ENCODE results near the gene CAND2. TPM values are rescaled to one million over a fixed set of nuclear protein-coding genes. Genes with fewer than 3 reads are reported as not detected.

The CAND2 gene
- 0.17 and 0.78 TPM in 2 replicates for total RNA-seq

DNA sequence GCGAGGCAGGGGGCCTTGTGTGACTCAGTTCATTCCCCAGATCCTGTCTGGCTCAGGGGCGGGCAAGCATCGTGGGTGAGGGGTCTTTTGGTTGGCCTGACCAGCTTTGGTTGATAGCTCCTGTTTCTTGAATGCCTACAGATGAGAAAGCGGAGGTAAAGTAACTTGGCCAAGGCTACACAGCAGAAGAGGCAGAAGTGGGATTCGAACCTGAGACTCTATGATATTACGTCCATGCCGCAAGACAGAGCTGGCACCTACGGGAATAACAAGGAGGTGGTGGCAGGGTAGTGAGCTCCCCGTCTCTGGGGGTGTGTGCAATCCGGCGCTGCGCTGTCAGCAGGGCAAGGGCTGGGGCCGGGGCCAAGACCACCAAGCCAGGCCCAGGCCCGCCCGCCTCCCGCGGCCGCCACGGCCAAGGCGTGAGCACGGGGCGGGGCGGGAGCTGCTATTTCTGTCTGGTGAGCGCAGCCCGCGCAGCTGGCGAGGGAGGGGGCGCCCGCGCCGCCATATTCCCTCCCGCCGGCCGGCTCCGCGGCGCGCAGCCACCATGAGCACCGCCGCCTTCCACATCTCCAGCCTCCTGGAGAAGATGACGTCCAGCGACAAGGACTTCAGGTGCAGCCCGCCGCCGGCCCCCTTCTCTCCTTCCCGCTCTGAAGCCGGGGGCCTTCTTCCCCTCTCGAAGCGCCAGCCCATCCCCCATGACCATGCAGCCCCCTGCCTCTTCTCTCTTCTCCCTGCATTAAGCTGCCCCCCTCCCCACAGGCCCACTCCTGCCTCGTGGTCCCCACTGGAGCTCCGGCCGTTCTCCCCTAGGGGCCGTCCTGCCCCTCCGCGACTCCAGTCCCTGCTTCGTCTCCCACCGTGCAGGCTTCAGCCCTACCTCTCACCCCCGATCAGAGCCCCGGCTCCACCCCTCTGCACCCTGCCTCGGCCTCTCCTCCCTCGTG is at the start of gene CAND2:
Gene CAND2, plus strand, starts transcription at position 510 of the 953 bp plus-strand sequence. Its CDS starts 41 bp downstream, at position 551.
- intact Hi-C loops (cut with micrococcal nuclease): no loop called here

GRCh38 chr3:12748477-12748876 is 48.0 kb upstream of the CAND2 start:
- intact Hi-C loops (cut with micrococcal nuclease): no loop called here

DNA sequence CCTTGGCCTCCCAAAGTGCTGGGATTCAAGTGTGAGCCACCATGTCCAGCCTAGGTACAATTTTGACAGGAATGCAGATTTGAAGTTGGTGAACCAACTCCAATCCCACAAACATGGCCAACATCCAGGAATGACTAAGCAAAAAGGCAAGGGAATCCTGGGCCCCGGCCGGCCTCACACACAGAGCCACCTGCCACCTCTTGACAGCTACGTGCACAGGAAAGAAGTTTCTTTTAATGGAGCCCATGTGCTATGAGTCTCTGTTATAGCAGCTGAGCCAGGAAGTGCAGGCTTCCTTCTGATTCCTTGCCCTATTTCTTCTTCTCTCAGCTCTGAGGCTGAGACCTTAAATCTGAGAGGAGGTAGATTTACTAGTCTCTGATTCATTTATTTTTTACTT is 46.3 kb upstream of the CAND2 start:
- intact Hi-C loops (cut with micrococcal nuclease): no loop called here

- intact Hi-C loops (cut with micrococcal nuclease): no loop called here
Observed at GRCh38 chr3:12750658-12751071, 45.8 kb upstream of the CAND2 start.

GRCh38 chr3:12751571-12751970 is 44.9 kb upstream of the CAND2 start:
- intact Hi-C loops (cut with micrococcal nuclease): no loop called here

DNA sequence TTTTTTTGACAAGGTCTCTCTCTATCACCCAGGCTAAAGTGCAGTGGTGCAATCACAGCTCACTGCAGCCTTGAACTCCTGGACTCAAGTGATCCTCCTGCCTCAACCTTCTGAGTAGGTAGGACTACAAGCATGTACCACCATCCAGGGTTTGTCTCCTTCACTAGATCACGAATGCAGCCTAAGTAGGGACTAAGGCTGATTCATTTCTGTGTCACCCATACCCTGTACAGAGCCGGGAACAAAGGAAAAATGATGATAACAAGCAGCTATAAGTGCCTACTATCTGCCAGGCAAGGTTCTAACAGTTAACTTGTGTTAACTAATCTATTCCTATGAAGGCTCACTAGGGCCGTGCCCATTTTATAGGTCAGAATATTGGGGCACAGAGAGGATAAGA is 44.4 kb upstream of the CAND2 start:
- intact Hi-C loops (cut with micrococcal nuclease): no loop called here

- intact Hi-C loops (cut with micrococcal nuclease): no loop called here
Observed at GRCh38 chr3:12752809-12753208, 43.7 kb upstream of the CAND2 start.

DNA sequence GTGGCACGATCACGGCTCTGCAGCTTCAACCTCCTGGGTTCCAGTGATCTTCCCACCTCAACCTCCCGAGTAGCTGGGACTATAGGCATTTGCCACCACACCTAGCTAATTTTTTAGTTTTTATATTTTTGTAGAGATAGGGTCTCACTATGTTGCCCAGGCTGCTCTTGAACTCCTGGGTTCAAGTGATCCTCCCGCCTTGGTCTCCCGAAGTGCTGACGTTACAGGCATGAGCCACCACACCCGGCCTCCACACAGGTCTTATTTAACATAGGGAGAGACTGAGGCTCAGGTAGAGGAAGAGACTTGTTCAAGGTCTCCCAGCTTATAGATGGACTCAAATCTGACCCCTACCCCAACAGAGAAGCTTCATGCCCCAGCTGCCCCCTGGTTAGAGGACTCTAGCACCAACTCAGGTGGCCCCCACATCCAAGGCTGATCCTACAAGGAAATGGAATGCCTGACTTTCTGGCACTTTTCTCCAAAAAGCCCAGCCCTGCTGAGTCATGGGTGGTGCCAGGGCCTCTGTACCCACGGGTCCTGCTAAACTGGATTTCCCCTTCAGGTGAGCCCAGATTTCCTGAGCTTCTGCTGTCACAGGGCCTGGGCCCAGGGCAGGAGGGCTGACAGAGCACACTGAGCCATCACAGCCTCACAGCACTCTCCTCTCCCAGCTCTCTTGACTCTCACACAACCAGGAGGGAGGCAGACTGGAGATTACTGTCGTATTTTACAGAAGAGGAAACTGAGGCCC is 43.0 kb upstream of the CAND2 start:
- intact Hi-C loops (cut with micrococcal nuclease): no loop called here

DNA sequence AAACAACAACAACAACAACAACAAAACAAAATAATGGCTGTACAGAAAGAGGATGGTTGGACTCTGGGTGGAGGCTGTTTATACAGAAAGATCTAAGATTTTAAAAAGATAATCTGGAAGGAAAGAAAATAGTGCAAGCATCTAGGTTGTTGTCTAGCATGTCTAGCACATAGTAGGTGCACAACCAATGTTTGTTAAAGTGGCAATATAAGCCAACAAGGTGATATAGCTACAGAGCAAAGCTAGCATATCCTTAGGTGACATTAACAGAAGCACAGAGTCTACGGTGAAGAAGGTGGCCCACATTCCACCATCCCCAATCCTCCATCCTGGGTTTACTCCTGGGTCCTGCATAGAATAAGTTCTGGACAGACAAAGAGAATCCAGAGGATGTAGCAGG is 42.2 kb upstream of the CAND2 start:
- intact Hi-C loops (cut with micrococcal nuclease): no loop called here

DNA sequence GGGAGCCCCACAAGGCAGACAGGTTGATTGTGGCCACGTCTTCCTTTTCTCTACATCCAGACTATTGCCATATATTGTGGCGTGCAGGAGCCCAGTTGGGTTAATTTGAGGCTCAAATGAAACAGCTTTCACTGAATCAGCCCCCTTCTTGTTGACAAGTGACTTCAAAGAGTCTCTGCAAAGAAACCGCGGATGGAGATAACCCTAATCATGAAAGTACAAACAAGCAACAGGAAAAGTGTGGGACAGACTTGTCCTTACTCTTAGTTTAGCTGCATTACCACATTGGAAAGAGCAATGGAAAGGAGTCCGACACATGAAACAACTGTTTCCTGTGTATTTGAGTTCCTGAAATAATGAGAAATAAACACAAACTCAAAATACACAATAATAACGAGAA is 40.7 kb upstream of the CAND2 start:
- intact Hi-C loops (cut with micrococcal nuclease): no loop called here

DNA sequence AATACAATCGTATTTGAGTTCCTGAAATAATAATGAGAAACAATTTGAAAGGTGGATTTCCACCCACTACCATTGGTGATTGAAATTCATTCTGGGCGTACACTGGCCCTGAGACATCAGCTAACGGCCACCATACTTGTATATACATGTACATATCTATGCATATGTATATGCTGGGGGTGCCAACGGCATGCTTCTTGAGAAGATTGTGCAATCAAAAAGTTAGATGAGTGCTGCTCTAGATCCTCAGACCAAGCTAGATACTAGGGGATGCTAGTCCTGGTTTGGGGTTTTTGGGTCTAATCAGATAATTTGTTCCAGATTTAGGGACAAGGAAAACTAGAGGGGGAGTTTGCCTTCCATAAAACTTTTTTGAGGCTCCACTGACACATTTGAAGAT is 40.3 kb upstream of the CAND2 start:
- intact Hi-C loops (cut with micrococcal nuclease): no loop called here

GRCh38 chr3:12756635-12757034 is 39.8 kb upstream of the CAND2 start:
- intact Hi-C loops (cut with micrococcal nuclease): no loop called here

DNA sequence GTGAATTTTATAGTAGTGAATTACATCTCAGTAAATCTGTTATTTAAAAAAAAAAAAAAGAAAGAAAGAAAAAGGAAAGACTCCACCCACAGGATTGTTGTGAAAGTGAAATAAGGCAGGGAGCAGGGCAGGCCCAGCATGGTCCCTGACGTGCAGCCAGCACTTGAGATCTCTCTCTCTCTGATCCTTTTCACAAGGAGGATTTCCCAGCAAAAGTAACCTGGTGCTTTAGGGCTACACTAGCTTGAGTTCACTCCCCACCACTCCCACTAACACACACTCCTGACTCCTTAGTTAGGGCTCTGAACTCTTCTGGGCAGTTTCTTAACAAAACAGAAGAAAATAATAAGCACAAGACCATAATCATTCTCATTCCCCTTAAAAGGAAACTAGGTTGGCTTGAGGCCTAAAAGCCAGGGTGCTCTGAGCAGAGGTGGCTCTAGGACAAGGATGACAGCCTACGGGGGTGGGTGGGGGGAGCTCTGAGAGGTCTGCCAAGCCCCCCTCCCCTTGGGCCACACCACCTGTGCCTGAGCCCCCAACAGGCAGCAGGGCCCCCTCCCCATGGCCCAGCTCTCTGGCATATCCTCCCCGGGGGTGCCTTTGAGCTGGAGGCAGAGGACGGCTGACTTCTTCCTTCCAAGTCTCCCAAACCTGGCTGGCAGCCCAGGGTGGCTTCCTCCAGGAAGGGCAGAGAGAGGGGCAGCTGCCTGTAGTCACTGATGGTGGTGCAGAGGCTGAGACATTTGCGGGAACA is 38.3 kb upstream of the CAND2 start:
- intact Hi-C loops (cut with micrococcal nuclease): no loop called here

DNA sequence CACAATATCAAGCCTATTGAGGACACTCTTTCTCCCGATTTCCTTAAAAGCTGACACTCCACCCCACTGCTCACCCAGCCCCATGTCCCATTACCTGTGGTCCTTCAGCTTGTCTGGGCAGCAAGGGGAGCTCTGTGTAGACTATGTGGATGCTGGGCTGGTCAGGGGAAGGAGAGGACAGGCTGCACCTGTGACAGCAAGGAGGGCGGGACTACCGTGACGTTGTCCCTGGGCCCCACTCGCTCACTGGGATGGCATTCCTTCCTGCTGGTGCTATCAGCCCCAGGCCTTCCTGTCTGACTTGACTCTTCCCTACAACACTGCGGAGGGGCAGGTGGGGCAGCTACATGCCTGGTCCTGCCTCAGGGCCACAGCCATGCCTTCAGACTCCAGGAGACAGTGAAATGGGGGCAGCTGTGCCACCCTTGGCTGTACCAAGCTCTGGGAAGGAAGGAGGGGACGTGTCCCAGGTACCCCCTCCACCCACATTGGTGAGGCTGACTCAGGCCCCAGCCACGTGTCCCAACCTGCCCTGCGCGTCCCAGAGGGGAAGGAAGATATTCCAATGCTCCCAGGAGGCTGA is 37.3 kb upstream of the CAND2 start, which contains the start of gene TMEM40:
Gene TMEM40, minus strand, starts transcription at position 163 of the 583 bp plus-strand sequence. CDS start 9,427 bp downstream, outside the sequence.
- intact Hi-C loops (cut with micrococcal nuclease): no loop called here

- intact Hi-C loops (cut with micrococcal nuclease): no loop called here
Observed at GRCh38 chr3:12759693-12760565, 36.6 kb upstream of the CAND2 start.

DNA sequence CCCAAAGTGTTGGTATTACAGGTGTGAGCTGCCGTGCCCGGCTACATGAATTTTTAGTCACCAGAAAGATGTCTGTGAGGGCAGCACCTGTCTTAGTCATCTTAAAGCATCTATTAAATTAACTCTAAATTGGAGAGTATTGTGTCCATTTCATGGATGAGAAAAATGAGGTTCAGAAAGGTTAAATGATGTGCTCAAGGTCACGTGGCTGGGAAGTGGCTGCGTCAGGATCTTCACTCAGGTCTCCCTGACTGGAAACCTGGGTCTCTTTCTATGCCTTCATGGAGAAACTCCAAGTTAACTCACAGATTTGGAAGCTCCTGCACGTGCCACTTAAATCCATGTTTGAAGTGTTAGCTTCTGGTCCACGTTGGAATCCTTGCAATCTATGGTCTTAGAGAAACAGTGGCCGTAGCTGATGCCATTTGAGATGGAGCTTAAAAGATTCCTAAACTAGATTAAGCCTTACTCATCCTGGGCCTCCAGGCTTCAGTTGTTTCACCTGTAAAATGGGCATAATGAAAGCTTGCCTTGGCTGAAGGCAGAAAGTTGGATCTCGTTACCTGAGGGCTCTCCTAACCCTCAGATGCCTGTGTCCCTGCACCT is 32.2 kb upstream of the CAND2 start:
- intact Hi-C loops (cut with micrococcal nuclease): no loop called here

- intact Hi-C loops (cut with micrococcal nuclease): no loop called here
Observed at GRCh38 chr3:12766541-12766940, 29.9 kb upstream of the CAND2 start.

DNA sequence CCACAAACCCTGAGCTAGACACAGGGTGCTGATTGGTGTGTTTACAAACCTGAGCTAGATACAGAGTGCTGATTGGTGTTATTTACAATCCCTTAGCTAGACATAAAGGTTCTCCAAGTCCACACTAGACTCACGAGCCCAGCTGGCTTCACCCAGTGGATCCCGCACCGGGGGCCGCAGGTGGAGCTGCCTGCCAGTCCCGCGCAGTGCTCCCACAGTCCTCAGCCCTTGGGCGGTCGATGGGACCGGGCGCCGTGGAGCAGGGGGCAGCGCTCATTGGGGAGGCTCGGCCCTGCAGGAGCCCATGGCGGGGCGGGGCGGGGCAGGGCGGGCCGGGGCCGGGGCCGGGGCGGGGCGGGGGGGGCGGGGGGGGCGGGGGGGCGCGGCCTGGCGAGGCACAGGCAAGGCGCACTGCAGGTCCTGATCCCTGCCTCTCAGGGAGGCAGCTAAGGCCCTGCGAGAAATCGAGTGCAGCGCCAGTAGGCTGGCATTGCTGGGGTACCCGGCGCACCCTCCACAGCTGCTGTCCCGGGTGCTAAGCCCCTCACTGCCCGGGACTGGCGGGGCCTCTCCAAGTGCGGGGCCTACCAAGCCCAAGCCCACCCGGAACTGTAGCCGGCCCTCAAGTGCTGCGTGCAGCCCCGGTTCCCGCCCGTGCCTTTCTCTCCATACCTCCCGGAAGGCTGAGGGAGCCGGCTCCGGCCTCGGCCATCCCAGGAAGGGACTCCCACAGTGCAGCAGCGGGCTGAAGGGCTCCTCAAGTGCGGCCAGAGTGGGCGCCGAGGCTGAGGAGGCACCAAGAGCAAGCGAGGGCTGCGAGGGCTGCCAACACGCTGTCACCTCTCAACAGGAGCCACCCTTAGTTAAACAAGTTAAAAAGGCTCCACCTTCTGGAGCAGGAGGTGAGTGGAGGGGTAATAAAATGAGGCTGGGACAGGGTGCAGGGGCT is 27.6 kb upstream of the CAND2 start:
- intact Hi-C loops (cut with micrococcal nuclease): no loop called here

GRCh38 chr3:12769761-12770160 is 26.7 kb upstream of the CAND2 start:
- intact Hi-C loops (cut with micrococcal nuclease): no loop called here

All from T-helper 1 cell treated with Interleukin-12 subunit alpha and Interleukin-12 subunit beta and Interleukin-4 antibody, amounts not matched to agents 30 ng/mL and 1 ng/mL, for 36 hours (primary cell).